Astrocyte of the cerebellum (primary cell): ENCODE measurements around the gene DIP2C.

Experiments used
- DNase-seq: peaks from one replicate; pipeline ENCODE4 v3.0.0-alpha.2; 2011; ENCODE audit warnings: low read depth
- H3K4me3 ChIP-seq: 2 replicates; pipeline ENCODE4 v1.5.1; 2011; ENCODE audit warnings: mild to moderate bottlenecking, low read depth, low read length, moderate library complexity
- in situ Hi-C: cut with HindIII; loops from 2 replicates; pipeline ENCODE4 v1.10.0; 2017; ENCODE audit warnings: low sequenced_read_pairs
- TF ChIP-seq, protein P1 (sequence below): IDR thresholded peaks from 2 replicates; pipeline ENCODE4 v1.5.1; 2012; ENCODE audit warnings: low read length, low read depth, moderate library complexity, mild to moderate bottlenecking; ENCODE audit errors: missing control alignments

DIP2C gene

DNA sequence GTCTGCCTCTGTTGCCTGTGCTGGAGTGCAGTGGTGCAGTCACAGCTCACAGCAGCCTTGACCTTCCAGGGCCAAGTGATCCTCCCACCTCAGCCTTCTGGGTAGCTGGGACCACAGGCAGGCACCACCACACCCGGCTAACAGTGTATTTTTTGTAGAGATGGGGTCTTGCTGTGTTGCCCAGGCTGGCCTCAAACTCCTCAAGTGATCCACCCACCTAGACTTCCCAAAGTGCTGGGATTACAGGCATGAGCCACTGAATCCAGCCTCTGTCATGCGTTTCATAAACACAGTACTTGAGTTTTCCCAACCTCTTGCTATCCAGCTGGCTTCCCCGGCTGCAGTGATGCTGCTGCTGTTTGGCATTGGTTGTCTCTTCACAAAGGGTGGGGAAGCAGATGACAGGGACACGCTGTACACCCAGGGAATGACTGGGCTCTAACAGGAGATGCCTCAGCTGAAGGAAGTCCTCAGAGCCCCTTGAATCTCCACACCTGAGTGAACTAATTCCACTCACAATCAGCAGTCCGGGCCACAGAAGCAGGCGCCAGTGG lies 191.5 kb downstream of the DIP2C start:
- in situ Hi-C loops, result no loop called here
- DNase-seq, result no peak
- TF ChIP-seq, protein P1, sequence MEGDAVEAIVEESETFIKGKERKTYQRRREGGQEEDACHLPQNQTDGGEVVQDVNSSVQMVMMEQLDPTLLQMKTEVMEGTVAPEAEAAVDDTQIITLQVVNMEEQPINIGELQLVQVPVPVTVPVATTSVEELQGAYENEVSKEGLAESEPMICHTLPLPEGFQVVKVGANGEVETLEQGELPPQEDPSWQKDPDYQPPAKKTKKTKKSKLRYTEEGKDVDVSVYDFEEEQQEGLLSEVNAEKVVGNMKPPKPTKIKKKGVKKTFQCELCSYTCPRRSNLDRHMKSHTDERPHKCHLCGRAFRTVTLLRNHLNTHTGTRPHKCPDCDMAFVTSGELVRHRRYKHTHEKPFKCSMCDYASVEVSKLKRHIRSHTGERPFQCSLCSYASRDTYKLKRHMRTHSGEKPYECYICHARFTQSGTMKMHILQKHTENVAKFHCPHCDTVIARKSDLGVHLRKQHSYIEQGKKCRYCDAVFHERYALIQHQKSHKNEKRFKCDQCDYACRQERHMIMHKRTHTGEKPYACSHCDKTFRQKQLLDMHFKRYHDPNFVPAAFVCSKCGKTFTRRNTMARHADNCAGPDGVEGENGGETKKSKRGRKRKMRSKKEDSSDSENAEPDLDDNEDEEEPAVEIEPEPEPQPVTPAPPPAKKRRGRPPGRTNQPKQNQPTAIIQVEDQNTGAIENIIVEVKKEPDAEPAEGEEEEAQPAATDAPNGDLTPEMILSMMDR, result no peak
- no peak overlapping the region for H3K4me3 ChIP-seq

DNA sequence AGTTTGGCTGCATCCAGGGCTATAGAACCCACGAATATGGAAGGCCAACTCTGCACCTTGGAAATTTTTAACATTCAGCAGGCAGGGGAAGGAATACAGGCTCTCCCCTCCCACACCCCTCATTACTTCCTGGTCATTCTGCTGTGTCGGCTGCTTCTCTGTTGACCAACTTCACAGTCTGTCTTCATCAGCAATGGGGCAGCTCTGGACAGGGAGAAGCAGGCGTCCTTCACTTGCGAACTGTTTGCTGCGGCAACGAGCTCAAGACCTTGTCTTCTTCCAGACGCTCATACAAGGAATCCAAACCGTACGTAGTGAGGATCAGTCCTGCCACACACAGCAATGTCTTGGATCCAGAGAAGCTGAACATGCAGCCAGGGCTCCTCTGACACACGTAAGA lies 192.2 kb downstream of the DIP2C start:
- TF ChIP-seq, protein P1, result no peak
- in situ Hi-C loops, result no loop called here
- no peak overlapping the region for H3K4me3 ChIP-seq
- no peak for DNase-seq

DNA sequence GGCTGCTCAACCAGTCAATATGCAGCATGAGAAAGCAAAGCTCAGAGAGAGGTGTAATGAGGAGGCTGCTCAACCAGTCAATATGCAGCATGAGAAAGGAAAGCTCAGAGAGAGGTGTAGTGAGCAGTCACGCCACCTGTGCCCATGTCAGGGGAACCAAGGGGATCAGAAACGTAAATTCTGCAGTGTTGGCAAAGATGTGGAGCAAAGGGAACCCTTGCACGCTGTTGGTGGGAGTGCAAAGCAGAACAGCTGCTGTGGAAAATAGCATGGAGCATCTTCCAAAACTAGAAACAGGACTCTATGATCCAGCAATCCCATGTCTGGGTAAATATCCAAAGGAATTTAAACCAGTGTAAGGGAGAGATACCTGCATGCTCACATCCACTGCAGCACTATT lies 194.9 kb downstream of the DIP2C start:
- H3K4me3 ChIP-seq, result no peak overlapping the region
- TF ChIP-seq, protein P1, result no peak
- in situ Hi-C loops, result no loop called here
- no peak for DNase-seq

DNA sequence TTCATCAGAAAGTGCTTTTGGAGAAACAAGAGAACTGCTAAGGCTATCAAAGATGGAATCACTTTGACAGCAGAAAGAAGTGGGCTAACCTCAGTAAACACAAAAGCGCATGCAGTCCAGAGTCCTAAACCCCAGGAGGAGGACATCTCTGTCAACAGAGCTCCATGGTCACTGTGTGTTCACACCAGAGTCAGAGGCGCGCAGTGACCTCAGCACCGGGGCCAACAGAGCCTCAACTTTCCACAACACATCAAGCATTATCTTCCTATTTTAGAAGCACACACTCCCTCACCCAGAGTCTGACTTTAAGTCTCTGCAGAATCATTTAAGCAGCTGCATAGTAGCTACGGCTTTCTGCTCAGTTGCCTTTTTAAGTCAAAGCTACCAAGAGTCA lies 195.3 kb downstream of the DIP2C start:
- in situ Hi-C loops, result no loop called here
- H3K4me3 ChIP-seq, result no peak overlapping the region

DNA sequence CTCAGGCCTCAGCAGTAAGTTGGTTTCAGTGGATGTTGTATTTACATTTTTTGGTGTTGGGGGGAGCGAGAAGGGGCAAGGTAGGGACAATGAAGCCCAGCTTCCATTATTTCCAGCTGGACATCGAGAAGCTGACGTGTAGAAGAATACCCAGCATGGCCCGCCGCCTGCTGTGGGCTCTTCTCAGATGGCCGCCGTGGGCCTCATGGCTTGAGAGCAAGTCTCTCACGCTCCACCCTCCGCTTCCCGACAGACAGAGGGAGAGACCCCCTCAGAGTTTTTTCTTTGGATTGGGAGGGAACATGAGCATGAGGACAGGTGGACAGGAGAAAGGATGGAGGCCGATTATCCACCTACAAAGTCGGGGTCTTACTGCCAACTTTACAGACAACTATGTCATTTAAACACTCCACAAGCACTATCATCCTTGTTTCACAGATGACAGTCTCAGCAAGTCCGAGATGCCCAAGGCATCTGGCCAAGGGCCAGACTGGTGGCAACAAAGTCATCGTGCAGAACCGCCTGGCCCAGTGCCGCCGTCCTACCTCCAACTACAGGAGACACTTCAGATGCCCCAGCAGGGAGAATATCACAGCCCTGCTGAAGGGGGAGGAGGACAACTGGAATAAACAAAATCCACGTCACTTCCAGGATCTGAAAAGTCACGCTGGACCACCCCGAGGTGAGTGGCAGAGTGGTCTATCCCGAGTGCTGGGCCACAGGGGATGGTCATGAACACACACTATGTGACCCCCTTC lies 195.9 kb downstream of the DIP2C start:
- in situ Hi-C loops, result no loop called here
- TF ChIP-seq, protein P1, result no peak
- H3K4me3 ChIP-seq, result no peak overlapping the region
- no peak for DNase-seq

More for the DNA sequence above, 195.3 kb downstream of the DIP2C start:
- no peak for DNase-seq
- TF ChIP-seq, protein P1, result no peak

DNA sequence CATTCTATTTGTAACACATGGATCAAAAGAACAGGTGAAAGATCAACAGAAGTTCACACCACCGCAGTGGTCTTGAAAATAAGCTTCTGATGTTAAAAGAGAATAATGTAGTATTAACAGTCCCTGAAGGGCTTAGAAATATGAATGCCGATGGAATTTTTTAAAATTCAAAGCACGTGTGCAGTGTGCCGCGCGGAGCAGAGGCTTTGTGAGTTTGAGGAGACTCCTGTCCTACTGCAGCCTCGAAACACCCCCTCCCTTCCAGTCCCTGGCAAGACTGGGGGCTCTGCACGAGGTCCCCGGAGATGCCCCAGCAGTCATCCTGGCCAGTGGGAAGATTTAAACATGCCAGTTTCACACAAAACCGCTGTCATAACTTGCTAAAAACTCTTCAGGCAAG lies 196.6 kb downstream of the DIP2C start:
- DNase-seq, result no peak
- H3K4me3 ChIP-seq, result no peak overlapping the region
- in situ Hi-C loops, result no loop called here
- TF ChIP-seq, protein P1, result no peak
